GM21717 (cell line): Measurements from ENCODE around the gene DNPH1.
A peak's percentile ranks its signal among the peaks of the same experiment; 100 is the strongest.

Experiments
- ATAC-seq: cut with Tn5 transposase; IDR thresholded peaks from one replicate; pipeline ENCODE4 v1.9.1; 2021; ENCODE audit warnings: mild to moderate bottlenecking, moderate library complexity; ENCODE audit not compliant: unreplicated experiment

The DNPH1 gene

GRCh38 chr6:43185391-43185985, 43.8 kb downstream of the DNPH1 start:
- ATAC-seq = no peak

- ATAC-seq = no peak
Observed at GRCh38 chr6:43184268-43184985, 44.9 kb downstream of the DNPH1 start.

GRCh38 chr6:43183441-43183840, 45.8 kb downstream of the DNPH1 start:
- no peak for ATAC-seq

- ATAC-seq = peak; percentile 78
Observed at GRCh38 chr6:43181942-43182860, 47.1 kb downstream of the DNPH1 start, which contains the start of gene CUL9. Gene CUL9, plus strand, starts transcription at chr6:43182196. Its CDS starts 2,115 bp downstream, at chr6:43184311.

- no peak for ATAC-seq
Observed at GRCh38 chr6:43181621-43181941, 47.7 kb downstream of the DNPH1 start.

- ATAC-seq = no peak
Observed at GRCh38 chr6:43180985-43181384, 48.3 kb downstream of the DNPH1 start.

- ATAC-seq = no peak
Observed at GRCh38 chr6:43180058-43180457, 49.2 kb downstream of the DNPH1 start.

GRCh38 chr6:43178951-43179830, 50.1 kb downstream of the DNPH1 start:
- ATAC-seq = no peak

GRCh38 chr6:43178150-43178549, 51.1 kb downstream of the DNPH1 start:
- ATAC-seq = no peak

- ATAC-seq = no peak
Observed at GRCh38 chr6:43176423-43176786, 52.9 kb downstream of the DNPH1 start.

- ATAC-seq = no peak
Observed at GRCh38 chr6:43175676-43176422, 53.4 kb downstream of the DNPH1 start.
